OCI-LY7 (cell line): Measurements from ENCODE around the gene MYL4.

Source experiments
- EZH2phosphoT487 ChIP-seq: fragments of 200-600 bp; sonication (generic); IDR thresholded peaks from 2 replicates; pipeline ENCODE4 v1.6.1; 2018; ENCODE audit warnings: low read depth, borderline replicate concordance, mild to moderate bottlenecking, mixed run types, antibody characterized with exemption, low read length, moderate library complexity, mixed read lengths
- TF ChIP-seq, protein P1 (sequence below): fragments of 200-600 bp; sonication (generic); conservative IDR thresholded peaks from 2 replicates; pipeline ENCODE4 v1.5.1; 2014; ENCODE audit warnings: mild to moderate bottlenecking, antibody characterized with exemption, low read length, moderate library complexity, mixed read lengths

DNA sequence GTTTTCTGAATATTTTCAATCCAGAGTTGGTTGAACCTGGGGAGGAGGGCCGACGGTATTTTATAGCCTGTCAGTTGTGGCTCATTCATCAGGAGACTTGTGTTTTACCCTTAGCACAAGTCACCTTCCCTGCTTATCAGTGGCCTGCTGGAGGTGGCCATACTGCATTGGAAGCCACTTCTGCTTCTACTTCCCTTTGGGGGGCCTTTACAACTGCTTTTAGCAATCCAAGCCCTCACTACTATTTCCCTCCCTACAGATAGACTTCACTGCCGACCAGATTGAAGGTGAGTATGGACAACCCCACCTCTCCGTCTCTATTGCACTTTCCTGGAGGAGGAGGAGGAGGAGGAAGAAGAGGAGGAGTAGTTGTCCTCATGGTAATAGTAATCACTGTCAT lies 4.4 kb downstream of the MYL4 start:
- TF ChIP-seq, protein P1, sequence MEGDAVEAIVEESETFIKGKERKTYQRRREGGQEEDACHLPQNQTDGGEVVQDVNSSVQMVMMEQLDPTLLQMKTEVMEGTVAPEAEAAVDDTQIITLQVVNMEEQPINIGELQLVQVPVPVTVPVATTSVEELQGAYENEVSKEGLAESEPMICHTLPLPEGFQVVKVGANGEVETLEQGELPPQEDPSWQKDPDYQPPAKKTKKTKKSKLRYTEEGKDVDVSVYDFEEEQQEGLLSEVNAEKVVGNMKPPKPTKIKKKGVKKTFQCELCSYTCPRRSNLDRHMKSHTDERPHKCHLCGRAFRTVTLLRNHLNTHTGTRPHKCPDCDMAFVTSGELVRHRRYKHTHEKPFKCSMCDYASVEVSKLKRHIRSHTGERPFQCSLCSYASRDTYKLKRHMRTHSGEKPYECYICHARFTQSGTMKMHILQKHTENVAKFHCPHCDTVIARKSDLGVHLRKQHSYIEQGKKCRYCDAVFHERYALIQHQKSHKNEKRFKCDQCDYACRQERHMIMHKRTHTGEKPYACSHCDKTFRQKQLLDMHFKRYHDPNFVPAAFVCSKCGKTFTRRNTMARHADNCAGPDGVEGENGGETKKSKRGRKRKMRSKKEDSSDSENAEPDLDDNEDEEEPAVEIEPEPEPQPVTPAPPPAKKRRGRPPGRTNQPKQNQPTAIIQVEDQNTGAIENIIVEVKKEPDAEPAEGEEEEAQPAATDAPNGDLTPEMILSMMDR, result no peak
- no peak for TF ChIP-seq EZH2phosphoT487
